H1 (cell line): Measurements from ENCODE around the gene PTCRA. TPM values are rescaled to one million over a fixed set of nuclear protein-coding genes. Genes with fewer than 3 reads are reported as not detected.

Experiments used
- CTCF ChIA-PET: fragments of 300-600 bp; sonication (Branson Sonifier 250); formaldehyde crosslinking; loops from one replicate; lab custom pipeline; 2021; ENCODE audit not compliant: partially characterized antibody; lab: Charles Lee
- POLR2A ChIA-PET: fragments of 300-600 bp; sonication (Branson Sonifier 250); formaldehyde crosslinking; loops from one replicate; lab custom pipeline; 2021; ENCODE audit warnings: inconsistent platforms; ENCODE audit not compliant: partially characterized antibody; lab: Charles Lee
- DNase-seq, 2 experiments: peaks; one replicate each; pipeline versions ENCODE4 v3.0.0 to v3.0.0-alpha.2; 2010 to 2022; ENCODE audit warnings: low spot score in 2 of 2, low read depth in 1 of 2, mixed read lengths in 1 of 2
- FAIRE-seq: peaks from 2 replicates; lab custom pipeline; 2011; peaks lifted over from hg19 to GRCh38; lab: Jason Lieb, UNC
- H2AFZ ChIP-seq: 2 replicates; pipeline ENCODE4 v1.8.1; 2012; ENCODE audit warnings: low read length, inconsistent platforms
- H2AK5ac ChIP-seq: 2 replicates; pipeline ENCODE4 v1.6.1; 2013; ENCODE audit warnings: low read depth, low read length
- H2BK120ac ChIP-seq: replicated peaks from 2 replicates; pipeline ENCODE3; 2013; ENCODE audit warnings: low read depth, low read length, inconsistent platforms
- H2BK12ac ChIP-seq: 2 replicates; pipeline ENCODE4 v1.6.1; 2013; ENCODE audit warnings: low read depth, low read length
- H2BK15ac ChIP-seq: 2 replicates; pipeline ENCODE4 v1.6.1; 2013; ENCODE audit warnings: low read length
- H2BK20ac ChIP-seq: 2 replicates; pipeline ENCODE4 v1.6.1; 2013; ENCODE audit warnings: low read length
- H2BK5ac ChIP-seq: 2 replicates; pipeline ENCODE4 v1.6.1; 2013; ENCODE audit warnings: low read depth, low read length
- H3K14ac ChIP-seq: 2 replicates; pipeline ENCODE4 v1.6.1; 2013; ENCODE audit warnings: inconsistent platforms; ENCODE audit not compliant: insufficient read length
- H3K18ac ChIP-seq: 2 replicates; pipeline ENCODE4 v1.6.1; 2013; ENCODE audit warnings: low read length; ENCODE audit errors: extremely low read depth
- H3K23ac ChIP-seq: 2 replicates; pipeline ENCODE4 v1.6.1; 2013; ENCODE audit warnings: inconsistent platforms; ENCODE audit not compliant: insufficient read length
- H3K23me2 ChIP-seq: 2 replicates; pipeline ENCODE4 v1.6.1; 2013; ENCODE audit warnings: low read depth, low read length
- H3K27ac ChIP-seq: 2 replicates; pipeline ENCODE4 v1.6.1; 2011; ENCODE audit warnings: low read depth, low read length, inconsistent platforms
- H3K27me3 ChIP-seq, 4 experiments: replicated peaks in 1 of 4; 1 replicate in 1 of 4; 2 replicates in 3 of 4; pipeline versions ENCODE4 v1.6.1 to v1.8.1; 2011 to 2013; ENCODE audit warnings: low read length in 3 of 4, mild to moderate bottlenecking in 3 of 4, inconsistent platforms in 2 of 4, mixed read lengths in 2 of 4, moderate library complexity in 1 of 4; ENCODE audit not compliant: control insufficient read depth in 3 of 4, insufficient read depth in 3 of 4; ENCODE audit errors: extremely low read depth in 1 of 4
- H3K36me3 ChIP-seq, 4 experiments: 2 replicates each; pipeline versions ENCODE4 v1.6.1 to v1.8.1; 2011 to 2013; ENCODE audit warnings: mild to moderate bottlenecking in 4 of 4, low read length in 3 of 4, moderate library complexity in 2 of 4, control low read depth in 1 of 4, inconsistent platforms in 1 of 4; ENCODE audit not compliant: insufficient read depth in 4 of 4, control insufficient read depth in 2 of 4
- H3K4ac ChIP-seq: replicated peaks from 2 replicates; pipeline ENCODE3; 2013; ENCODE audit warnings: low read length, low read depth, mixed read lengths, inconsistent platforms; ENCODE audit not compliant: insufficient read length
- H3K4me1 ChIP-seq, 4 experiments: replicated peaks in 1 of 4; 1 replicate in 1 of 4; 2 replicates in 3 of 4; pipeline versions ENCODE4 v1.6.1 to v1.8.1; 2011 to 2013; ENCODE audit warnings: low read length in 3 of 4, inconsistent platforms in 2 of 4, mixed read lengths in 1 of 4; ENCODE audit not compliant: insufficient read depth in 4 of 4, control insufficient read depth in 3 of 4
- H3K4me2 ChIP-seq, 2 experiments: 2 replicates each; pipeline versions ENCODE4 v1.6.1 to v1.8.1; 2011 to 2013; ENCODE audit warnings: low read depth in 2 of 2, low read length in 2 of 2, control low read depth in 1 of 2, inconsistent platforms in 1 of 2, mild to moderate bottlenecking in 1 of 2; ENCODE audit not compliant: insufficient read depth in 1 of 2
- H3K4me3 ChIP-seq, 4 experiments: fragments of 200-600, 300-600 bp in 1 of 4; sonication (generic), shearing (Covaris generic), sonication (Bioruptor Twin) in 1 of 4; 2 replicates each; pipeline versions ENCODE4 v1.5.1 to v1.8.1; 2011 to 2016; ENCODE audit warnings: low read length in 4 of 4, low read depth in 3 of 4, control low read depth in 2 of 4, inconsistent platforms in 2 of 4, mild to moderate bottlenecking in 2 of 4, mixed read lengths in 1 of 4, moderate library complexity in 1 of 4; ENCODE audit not compliant: insufficient read depth in 2 of 4; ENCODE audit errors: extremely low read depth in 1 of 4
- H3K56ac ChIP-seq: replicated peaks from 2 replicates; pipeline ENCODE3; 2013; ENCODE audit warnings: low read depth, mild to moderate bottlenecking, mixed read lengths, low read length, inconsistent platforms; ENCODE audit not compliant: insufficient read length
- H3K79me1 ChIP-seq: 2 replicates; pipeline ENCODE4 v1.6.1; 2013; ENCODE audit warnings: low read depth, low read length, control low read depth
- H3K79me2 ChIP-seq, 2 experiments: 2 replicates each; pipeline versions ENCODE4 v1.6.1 to v1.8.1; 2012 to 2013; ENCODE audit warnings: low read length in 2 of 2, mild to moderate bottlenecking in 2 of 2, inconsistent platforms in 1 of 2; ENCODE audit not compliant: insufficient read depth in 2 of 2, control insufficient read depth in 1 of 2
- H3K9ac ChIP-seq, 4 experiments: replicated peaks in 1 of 4; 1 replicate in 1 of 4; 2 replicates in 3 of 4; pipeline versions ENCODE4 v1.6.1 to v1.8.1; 2011 to 2013; ENCODE audit warnings: low read depth in 3 of 4, low read length in 3 of 4, control low read depth in 2 of 4, mild to moderate bottlenecking in 2 of 4, moderate library complexity in 2 of 4, inconsistent platforms in 1 of 4; ENCODE audit errors: extremely low read depth in 1 of 4
- H3K9me3 ChIP-seq, 2 experiments: 2 replicates each; pipeline versions ENCODE4 v1.6.1 to v1.8.1; 2012 to 2013; ENCODE audit warnings: mild to moderate bottlenecking in 2 of 2, moderate library complexity in 2 of 2, control low read depth in 1 of 2, inconsistent platforms in 1 of 2, low read depth in 1 of 2, low read length in 1 of 2, mixed read lengths in 1 of 2; ENCODE audit not compliant: insufficient read depth in 2 of 2
- H4K20me1 ChIP-seq, 2 experiments: replicated peaks in 1 of 2; 2 replicates each; pipeline versions ENCODE3 to v1.8.1; 2011 to 2013; ENCODE audit warnings: inconsistent platforms in 2 of 2, low read length in 2 of 2, mild to moderate bottlenecking in 1 of 2; ENCODE audit not compliant: insufficient read depth in 2 of 2, control insufficient read depth in 1 of 2
- H4K5ac ChIP-seq: 2 replicates; pipeline ENCODE4 v1.6.1; 2013; ENCODE audit warnings: low read length, low read depth, mixed read lengths, inconsistent platforms; ENCODE audit not compliant: insufficient read length
- H4K8ac ChIP-seq: 2 replicates; pipeline ENCODE4 v1.8.0; 2013; ENCODE audit warnings: mild to moderate bottlenecking, moderate library complexity, low read length, inconsistent platforms; ENCODE audit not compliant: insufficient read depth; ENCODE audit errors: extremely low read depth
- H4K91ac ChIP-seq: replicated peaks from 2 replicates; pipeline ENCODE3; 2013; ENCODE audit warnings: low read length, mixed read lengths, inconsistent platforms; ENCODE audit not compliant: insufficient read length
- ASH2L ChIP-seq: fragments of 200-600, 300-600 bp; sonication (generic); IDR thresholded peaks from one replicate; pipeline ENCODE4 v1.7.1; 2017; ENCODE audit warnings: low read length
- ATF2 ChIP-seq: IDR thresholded peaks from 2 replicates; pipeline ENCODE4 v1.6.1; 2012; ENCODE audit warnings: low read length, inconsistent platforms
- BCL11A ChIP-seq, 2 experiments: IDR thresholded peaks; one replicate each; pipeline ENCODE4 v1.6.1; 2011; ENCODE audit warnings: low read depth in 2 of 2, low read length in 2 of 2, mild to moderate bottlenecking in 2 of 2
- CBX5 ChIP-seq: fragments of 300-800, 300-1000 bp; sonication (generic); IDR thresholded peaks from 2 replicates; pipeline ENCODE4 v1.7.1; 2016; ENCODE audit warnings: antibody characterized with exemption, low read length, low read depth
- CHD1 ChIP-seq: IDR thresholded peaks from 2 replicates; pipeline ENCODE4 v1.6.1; 2012; ENCODE audit warnings: low read depth, low read length, improper control_type of control experiment
- CREB1 ChIP-seq: IDR thresholded peaks from 2 replicates; pipeline ENCODE4 v1.6.1; 2012; ENCODE audit warnings: inconsistent platforms
- CTBP2 ChIP-seq: IDR thresholded peaks from 2 replicates; pipeline ENCODE4 v1.7.0; 2011; ENCODE audit warnings: borderline replicate concordance, mild to moderate bottlenecking, moderate library complexity, mixed read lengths, low read length; ENCODE audit not compliant: insufficient read depth, insufficient read length
- EGR1 ChIP-seq: IDR thresholded peaks from 2 replicates; pipeline ENCODE4 v1.6.1; 2011; ENCODE audit warnings: low read depth, low read length, borderline replicate concordance
- GABPA ChIP-seq: IDR thresholded peaks from 2 replicates; pipeline ENCODE4 v1.6.1; 2011; ENCODE audit warnings: mild to moderate bottlenecking, low read length, moderate library complexity, borderline replicate concordance; ENCODE audit not compliant: insufficient read depth
- SP4 ChIP-seq: IDR thresholded peaks from 2 replicates; pipeline ENCODE4 v1.6.1; 2012; ENCODE audit warnings: low read length, inconsistent platforms
- SUZ12 ChIP-seq: fragments of 200-600 bp; sonication (generic); IDR thresholded peaks from 2 replicates; pipeline ENCODE4 v1.6.1; 2012; ENCODE audit warnings: mild to moderate bottlenecking, inconsistent platforms, low read length, moderate library complexity, mixed read lengths
- USF2 ChIP-seq: IDR thresholded peaks from 2 replicates; pipeline ENCODE4 v1.6.1; 2011; ENCODE audit warnings: low read length, improper control_type of control experiment
- WGBS, 2 experiments: shearing (Covaris generic) in 1 of 2; methylation state at CpG; one replicate each; pipeline versions ENCODE4 v1.1.6 to v1.1.7; 2013 to 2015; ENCODE audit warnings: low lambda C conversion rate in 2 of 2, mixed read lengths in 2 of 2, inconsistent platforms in 1 of 2, low coverage in 1 of 2, missing lambda C conversion rate in 1 of 2; ENCODE audit not compliant: insufficient replicate concordance in 2 of 2, insufficient coverage in 1 of 2, insufficient read length in 1 of 2; ENCODE audit errors: extremely low coverage in 1 of 2, missing lambda C conversion rate in 1 of 2; 5-methylcytosine and 5-hydroxymethylcytosine counted together
- polyA plus RNA-seq, 7 experiments: library from polyadenylated mRNA; depleted of rRNA in 3 of 7; stranded (reverse) in 5 of 7; unstranded in 2 of 7; fragments of >200 nt in 5 of 7; fragments of 200-250 nt in 2 of 7; gene quantifications; 1 replicate in 5 of 7; 2 replicates in 1 of 7; 4 replicates in 1 of 7; pipeline versions ENCODE4 v1.2.1 to v1.2.3, GENCODE V29; 2011 to 2013; ENCODE audit warnings: missing spikeins in 2 of 7, mixed read lengths in 2 of 7
- total RNA-seq: library from RNA; stranded (reverse); fragmentation: NEBNext Ultra II Directional; extraction: Animal tissue kit (Norgen Biotek cat#: 25700); gene quantifications from 2 replicates; pipeline ENCODE4 v1.2.1, GENCODE V29; 2021

Gene PTCRA
- total and polyA plus RNA-seq, 2 of the 8 experiments (the other 6 are each of a cell fraction or from before 2014, with no cell fraction given): not detected

GRCh38 chr6:42873313-42873712, 42.5 kb upstream of the PTCRA start:
- H2BK15ac ChIP-seq: no peak overlapping the region
- H3K36me3 ChIP-seq: no peaks in the 10 kb centered on the region
- DNase-seq (no peak), FAIRE-seq (no peak)
- no peaks in the 10 kb centered on the region for H3K27me3 ChIP-seq
- no peak overlapping the region for H4K91ac ChIP-seq
- no peak overlapping the region for H3K56ac ChIP-seq
- no peak overlapping the region for H2BK5ac ChIP-seq
- H3K79me1 ChIP-seq: no peaks in the 10 kb centered on the region
- CTCF ChIA-PET: interaction anchor here (1.0 to 1.2 kb wide), 2 partner anchors 11 to 42 kb away, joined by 3 to 5 read pairs; no protein-coding TSS in a partner anchor
- no peak overlapping the region for H2AK5ac ChIP-seq
- no peak overlapping the region for H2BK120ac ChIP-seq
- no peaks in the 10 kb centered on the region for H4K20me1 ChIP-seq
- 92% methylated on average over 2 of the region's 2 CpGs; no CpG with 5 or more reads in 1 of the 2 experiments for WGBS, 2 experiments
- POLR2A ChIA-PET: interaction anchor here (0.9 to 1.7 kb wide), 2 partner anchors 16 to 18 kb away, joined by 4 to 5 read pairs; no protein-coding TSS in a partner anchor
- no peak overlapping the region for H2BK20ac ChIP-seq
- no peak overlapping the region for H4K5ac ChIP-seq
- no peak overlapping the region for H3K4me2 ChIP-seq
- H2AFZ ChIP-seq: no peak overlapping the region
- H3K27ac ChIP-seq: no peak overlapping the region
- no peak overlapping the region for H3K4ac ChIP-seq
- H3K4me3 ChIP-seq: no peak overlapping the region
- H3K18ac ChIP-seq: no peak overlapping the region
- H3K4me1 ChIP-seq: no peaks in the 10 kb centered on the region
- H3K9me3 ChIP-seq: no peaks in the 10 kb centered on the region
- H3K23me2 ChIP-seq: no peaks in the 10 kb centered on the region
- no peaks in the 10 kb centered on the region for H3K79me2 ChIP-seq
- H2BK12ac ChIP-seq: no peak overlapping the region
- H4K8ac ChIP-seq: no peak overlapping the region
- H3K14ac ChIP-seq: no peak overlapping the region
- H3K9ac ChIP-seq: no peak overlapping the region
- no peak overlapping the region for H3K23ac ChIP-seq
- TF ChIP-seq CREB1 (no peak), ATF2 (no peak), CBX5 (no peak), GABPA (no peak), CTBP2 (no peak), USF2 (no peak), SP4 (no peak), BCL11A (IDR thresholded peaks at IDR 0.05; ENCODE audit: low read depth in 2 of 2, low read length in 2 of 2) (no peak), CHD1 (no peak), SUZ12 (no peak), ASH2L (no peak), EGR1 (no peak)
